SK-N-SH treated with all-trans-retinoic acid at 6 μM for 48 hours (cell line): ENCODE measurements around the gene CTAGE6.
A peak's percentile ranks its signal among the peaks of the same experiment; 100 is the strongest.

Experiments used
- ATAC-seq: fragments of 200-7000 bp; cut with Tn5 transposase; 3 replicates; pipeline ENCODE4 v1.9.1; 2020; ENCODE audit warnings: mild to moderate bottlenecking, moderate library complexity

Gene CTAGE6

GRCh38 chr7:143714581-143715454, 42.7 kb downstream of the CTAGE6 start:
- peak; percentile 54 for ATAC-seq

GRCh38 chr7:143712381-143712780, 45.1 kb downstream of the CTAGE6 start:
- peak; percentile 90 for ATAC-seq

GRCh38 chr7:143711727-143712324, 45.7 kb downstream of the CTAGE6 start:
- peak; percentile 42 for ATAC-seq

- ATAC-seq: peak; percentile 10; the same call in 2 of the 3 replicates
Observed at GRCh38 chr7:143709895-143710294, 47.6 kb downstream of the CTAGE6 start.
